ENCODE measurements around the gene PHF21B. TPM values are rescaled to one million over a fixed set of nuclear protein-coding genes. Genes with fewer than 3 reads are reported as not detected.

Gene PHF21B
- total and polyA plus RNA-seq, 7 donors, result 0.13 to 0.66 (median 0.28) TPM; not detected in 4

DNA sequence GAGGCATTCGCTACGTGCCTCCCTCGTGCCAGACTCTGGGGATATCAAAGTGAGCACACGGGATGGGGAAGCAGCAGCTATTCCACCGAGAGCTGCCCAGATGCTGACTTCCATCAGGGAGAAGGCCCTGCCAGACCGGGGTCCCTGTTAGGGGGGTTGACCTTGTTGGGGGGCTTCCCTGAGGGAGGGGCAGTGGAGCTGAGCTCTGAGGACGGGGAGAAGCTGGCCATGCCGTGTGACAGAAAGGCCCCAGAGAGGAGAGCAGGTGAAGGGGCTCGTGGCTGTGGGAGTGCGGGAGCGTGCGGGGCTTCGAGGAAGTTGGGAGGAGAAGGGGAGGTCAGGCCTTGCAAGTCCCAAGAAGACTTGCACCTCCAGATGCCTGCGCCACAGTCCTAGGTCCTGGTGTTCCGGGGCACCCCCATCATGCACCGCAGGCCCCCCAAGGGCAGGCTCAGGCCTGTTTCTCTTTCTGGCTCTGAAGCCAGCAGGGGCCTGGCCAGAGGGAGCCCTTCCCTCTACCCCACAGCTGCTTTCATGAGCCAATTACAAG lies 163.0 kb downstream of the PHF21B start:
- no peak overlapping the region for H3K27ac ChIP-seq
- intact Hi-C loops (cut with DNase I), result no loop called here
- peaks cover 0 to 2% (median 0%) of the 10 kb centered on the region in 4 donors for H3K9me3 ChIP-seq
- no peaks in the 10 kb centered on the region for H3K4me1 ChIP-seq
- 91 to 94% methylated on average over 16 of the region's 16 CpGs for WGBS, 2 donors
- no peaks in the 10 kb centered on the region for H3K36me3 ChIP-seq
- no peaks in the 10 kb centered on the region for H3K27me3 ChIP-seq
- TF ChIP-seq POLR2A (IDR thresholded peaks at IDR 0.05) (no peak), POLR2AphosphoS5 (IDR thresholded peaks at IDR 0.05) (no peak), EP300 (IDR thresholded peaks at IDR 0.05) (no peak)
- TF ChIP-seq, protein P1, sequence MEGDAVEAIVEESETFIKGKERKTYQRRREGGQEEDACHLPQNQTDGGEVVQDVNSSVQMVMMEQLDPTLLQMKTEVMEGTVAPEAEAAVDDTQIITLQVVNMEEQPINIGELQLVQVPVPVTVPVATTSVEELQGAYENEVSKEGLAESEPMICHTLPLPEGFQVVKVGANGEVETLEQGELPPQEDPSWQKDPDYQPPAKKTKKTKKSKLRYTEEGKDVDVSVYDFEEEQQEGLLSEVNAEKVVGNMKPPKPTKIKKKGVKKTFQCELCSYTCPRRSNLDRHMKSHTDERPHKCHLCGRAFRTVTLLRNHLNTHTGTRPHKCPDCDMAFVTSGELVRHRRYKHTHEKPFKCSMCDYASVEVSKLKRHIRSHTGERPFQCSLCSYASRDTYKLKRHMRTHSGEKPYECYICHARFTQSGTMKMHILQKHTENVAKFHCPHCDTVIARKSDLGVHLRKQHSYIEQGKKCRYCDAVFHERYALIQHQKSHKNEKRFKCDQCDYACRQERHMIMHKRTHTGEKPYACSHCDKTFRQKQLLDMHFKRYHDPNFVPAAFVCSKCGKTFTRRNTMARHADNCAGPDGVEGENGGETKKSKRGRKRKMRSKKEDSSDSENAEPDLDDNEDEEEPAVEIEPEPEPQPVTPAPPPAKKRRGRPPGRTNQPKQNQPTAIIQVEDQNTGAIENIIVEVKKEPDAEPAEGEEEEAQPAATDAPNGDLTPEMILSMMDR (IDR thresholded peaks at IDR 0.05), result no peak
- no peak for DNase-seq
- H3K4me3 ChIP-seq, result no peak overlapping the region

DNA sequence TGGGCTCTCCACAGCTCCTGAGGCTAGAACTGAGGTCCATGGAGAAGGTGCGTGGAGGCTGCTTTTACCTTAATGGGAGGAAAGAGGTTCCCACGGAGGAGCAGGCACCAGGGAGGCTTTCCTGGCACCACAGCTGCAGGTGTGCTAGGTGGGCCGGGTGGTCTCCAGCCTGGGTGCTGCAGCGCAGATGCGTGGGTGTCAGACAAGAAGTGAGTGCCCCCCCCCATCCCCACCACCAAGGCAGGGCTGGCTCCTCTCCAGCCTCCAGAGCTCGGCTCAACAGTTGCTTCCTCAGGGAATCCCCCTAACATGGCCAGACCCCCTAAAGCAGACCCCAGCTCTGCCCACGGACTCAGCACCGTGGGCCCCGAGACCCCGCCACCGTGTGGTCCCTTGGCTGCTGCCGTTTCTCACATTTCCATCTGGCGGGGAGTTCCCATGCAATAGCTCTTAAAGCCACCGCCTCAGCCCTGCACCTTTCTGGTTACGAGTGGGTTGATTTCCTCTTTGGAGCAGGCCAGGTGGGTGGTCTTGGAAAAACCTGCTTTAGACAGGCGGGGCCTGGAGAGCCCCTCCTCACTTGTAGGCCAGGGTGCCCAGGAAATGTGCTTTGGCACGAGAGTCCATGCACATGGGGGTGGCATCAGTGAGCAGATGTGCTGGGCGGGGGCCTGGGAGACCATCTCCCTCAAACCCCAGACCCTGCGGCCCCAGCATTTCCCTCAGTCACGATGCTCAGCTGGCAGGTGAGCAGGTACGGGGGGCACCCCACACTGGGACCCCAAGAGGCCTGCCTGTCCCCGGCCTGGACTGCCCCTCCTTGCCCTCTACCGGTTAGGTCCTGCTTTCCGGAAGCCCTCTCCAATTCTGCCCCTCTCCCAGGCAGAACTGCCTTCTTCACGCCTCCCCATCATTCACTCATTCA lies 163.7 kb downstream of the PHF21B start:
- DNase-seq, result no peak
- Histone ChIP-seq H3K27me3 (peaks cover 0 to 2% (median 0%) of the 10 kb centered on the region in 3 donors), H3K36me3 (no peaks in the 10 kb centered on the region), H3K27ac (no peak overlapping the region), H3K9me3 (peaks cover 0 to 2% (median 0%) of the 10 kb centered on the region in 4 donors), H3K4me1 (no peaks in the 10 kb centered on the region), H3K4me3 (no peak overlapping the region)
- WGBS, 2 donors, result 89 to 90% methylated on average over 25 of the region's 25 CpGs
- TF ChIP-seq POLR2AphosphoS5 (IDR thresholded peaks at IDR 0.05) (no peak), EP300 (IDR thresholded peaks at IDR 0.05) (no peak), POLR2A (IDR thresholded peaks at IDR 0.05) (no peak)
- TF ChIP-seq, protein P1 (IDR thresholded peaks at IDR 0.05), result no peak
- intact Hi-C loops (cut with DNase I), result no loop called here

GRCh38 chr22:44845191-44845590 lies 164.6 kb downstream of the PHF21B start:
- Histone ChIP-seq H3K4me3 (no peak overlapping the region), H3K9me3 (peaks cover 0 to 2% (median 0%) of the 10 kb centered on the region in 4 donors), H3K36me3 (no peaks in the 10 kb centered on the region), H3K27me3 (peaks cover 0 to 6% (median 0%) of the 10 kb centered on the region in 3 donors), H3K27ac (no peak overlapping the region), H3K4me1 (no peaks in the 10 kb centered on the region)
- TF ChIP-seq POLR2A (IDR thresholded peaks at IDR 0.05), result no peak
- no peak for TF ChIP-seq POLR2AphosphoS5 (IDR thresholded peaks at IDR 0.05)
- TF ChIP-seq, protein P1 (IDR thresholded peaks at IDR 0.05), result no peak
- no peak for TF ChIP-seq EP300 (IDR thresholded peaks at IDR 0.05)
- intact Hi-C loops (cut with DNase I), result no loop called here
- no peak for DNase-seq
- WGBS, 2 donors, result 94 to 95% methylated on average over 8 of the region's 8 CpGs

DNA sequence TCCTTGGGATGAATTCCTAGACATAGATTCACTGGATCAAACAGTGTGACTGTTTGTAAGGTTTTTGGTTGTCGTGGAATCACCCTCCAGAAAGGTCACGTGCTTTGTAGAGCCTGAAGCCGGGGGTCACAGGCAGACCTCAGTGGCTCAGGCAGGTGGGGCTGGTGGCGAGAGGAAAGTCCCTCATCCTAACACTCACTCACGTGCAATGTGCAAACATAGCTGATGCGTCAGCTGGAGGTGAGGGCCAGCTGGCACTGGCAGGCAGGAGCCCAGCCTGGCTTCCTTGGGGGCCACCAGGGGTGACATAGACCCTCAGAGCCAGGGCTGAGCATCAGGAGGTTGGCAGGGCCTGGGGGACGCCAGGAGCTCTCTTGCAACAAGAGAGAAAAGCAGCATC lies 167.4 kb downstream of the PHF21B start:
- no peak overlapping the region for H3K4me3 ChIP-seq
- WGBS, 2 donors, result 81 to 88% methylated on average over 7 of the region's 7 CpGs
- H3K4me1 ChIP-seq, result no peaks in the 10 kb centered on the region
- intact Hi-C loops (cut with DNase I), result no loop called here
- H3K27ac ChIP-seq, result no peak overlapping the region
- H3K36me3 ChIP-seq, result no peaks in the 10 kb centered on the region
- no peak for DNase-seq
- no peak for TF ChIP-seq EP300 (IDR thresholded peaks at IDR 0.05)
- TF ChIP-seq, protein P1 (IDR thresholded peaks at IDR 0.05), result no peak
- no peak for TF ChIP-seq POLR2AphosphoS5 (IDR thresholded peaks at IDR 0.05)
- TF ChIP-seq POLR2A (IDR thresholded peaks at IDR 0.05), result no peak
- H3K27me3 ChIP-seq, result peaks cover 0 to 10% (median 0%) of the 10 kb centered on the region in 3 donors
- H3K9me3 ChIP-seq, result peaks cover 0 to 2% (median 0%) of the 10 kb centered on the region in 4 donors

Measured in sigmoid colon (tissue), 7 donors.